ENCODE measurements around the gene IL16. TPM values are rescaled to one million over a fixed set of nuclear protein-coding genes. Genes with fewer than 3 reads are reported as not detected.

The IL16 gene
- total and polyA plus RNA-seq, 2 donors (not counting 1 experiment from before 2014, with no cell fraction given): 181 to 287 TPM

DNA sequence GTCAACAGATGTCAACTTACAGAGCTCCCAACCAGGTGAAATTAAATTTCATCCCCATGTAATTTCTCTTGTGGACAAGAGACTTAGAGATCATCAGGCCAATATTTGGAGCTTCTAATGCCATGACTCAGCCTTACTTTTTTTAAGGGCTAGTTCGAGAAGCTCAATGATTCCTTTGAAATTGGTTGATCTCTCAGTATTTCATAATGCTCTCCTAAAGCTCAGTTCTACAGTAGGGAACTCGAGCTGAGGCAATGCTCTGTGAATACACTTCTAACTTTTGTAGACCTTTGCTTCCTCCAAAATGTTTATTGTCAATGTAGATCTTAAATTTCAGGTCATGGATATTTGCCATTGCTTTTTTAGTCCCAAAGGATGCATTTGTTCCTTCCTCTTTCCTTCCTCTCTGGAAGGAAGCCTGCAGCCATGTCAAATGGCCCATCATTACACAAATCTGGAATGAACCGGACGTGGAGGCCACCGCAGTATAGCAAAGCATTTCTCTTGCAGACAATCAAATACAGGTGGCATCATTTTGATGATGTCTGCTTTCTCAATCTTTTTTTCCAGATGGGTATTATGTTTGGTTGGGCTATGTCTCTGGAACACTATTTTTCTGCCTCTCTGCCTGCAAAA, 98.9 kb downstream of the IL16 start:
- ChIA-PET CTCF (interaction anchor here (0.9 to 8.7 kb wide), 9 partner anchors 9 to 43 kb away, joined by 3 to 146 read pairs (median 22); partner anchors contain the start of gene STARD5), POLR2A (interaction anchor here (1.1 to 6.9 kb wide), 2 partner anchors 9 to 14 kb away, joined by 4 to 63 read pairs; no protein-coding TSS in a partner anchor)
- peaks cover 12 to 43% of the 10 kb centered on the region in 2 experiments for H3K36me3 ChIP-seq (replicated peaks in 1 of 2; ENCODE audit: control extremely low read depth in 1 of 2, control insufficient read depth in 1 of 2, extremely low read depth in 1 of 2, insufficient read depth in 2 of 2, low read length in 1 of 2)
- TF ChIP-seq, protein P1, sequence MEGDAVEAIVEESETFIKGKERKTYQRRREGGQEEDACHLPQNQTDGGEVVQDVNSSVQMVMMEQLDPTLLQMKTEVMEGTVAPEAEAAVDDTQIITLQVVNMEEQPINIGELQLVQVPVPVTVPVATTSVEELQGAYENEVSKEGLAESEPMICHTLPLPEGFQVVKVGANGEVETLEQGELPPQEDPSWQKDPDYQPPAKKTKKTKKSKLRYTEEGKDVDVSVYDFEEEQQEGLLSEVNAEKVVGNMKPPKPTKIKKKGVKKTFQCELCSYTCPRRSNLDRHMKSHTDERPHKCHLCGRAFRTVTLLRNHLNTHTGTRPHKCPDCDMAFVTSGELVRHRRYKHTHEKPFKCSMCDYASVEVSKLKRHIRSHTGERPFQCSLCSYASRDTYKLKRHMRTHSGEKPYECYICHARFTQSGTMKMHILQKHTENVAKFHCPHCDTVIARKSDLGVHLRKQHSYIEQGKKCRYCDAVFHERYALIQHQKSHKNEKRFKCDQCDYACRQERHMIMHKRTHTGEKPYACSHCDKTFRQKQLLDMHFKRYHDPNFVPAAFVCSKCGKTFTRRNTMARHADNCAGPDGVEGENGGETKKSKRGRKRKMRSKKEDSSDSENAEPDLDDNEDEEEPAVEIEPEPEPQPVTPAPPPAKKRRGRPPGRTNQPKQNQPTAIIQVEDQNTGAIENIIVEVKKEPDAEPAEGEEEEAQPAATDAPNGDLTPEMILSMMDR (IDR thresholded peaks at IDR 0.05): no peak
- no peak for TF ChIP-seq EZH2 (IDR thresholded peaks at IDR 0.05; ENCODE audit: borderline replicate concordance, insufficient read depth, low read depth, low read length, poor library complexity, severe bottlenecking)
- no peak overlapping the region for H2AFZ ChIP-seq (ENCODE audit: insufficient read depth, low read depth, low read length, poor library complexity, severe bottlenecking)
- Mint-ChIP-seq H3K4me1 (peaks cover 91% of the 10 kb centered on the region), H3K27me3 (no peaks in the 10 kb centered on the region), H3K27ac (peak overlapping the region; percentile 98), H3K9me3 (ENCODE audit: insufficient read depth) (no peaks in the 10 kb centered on the region), H3K4me3 (peak overlapping the region; percentile 100)
- intact Hi-C loops (cut with micrococcal nuclease): loop anchor here (1.0 kb wide), 2 partner anchors 9 to 16 kb away; no protein-coding TSS in a partner anchor
- H3K27ac ChIP-seq (ENCODE audit: low read length in 2 of 2): peak overlapping the region; percentile 95 to 98
- H3K4me3 ChIP-seq (ENCODE audit: control extremely low read depth in 1 of 5, extremely low read depth in 1 of 5, insufficient read depth in 1 of 5, low read depth in 2 of 5, low read length in 4 of 5): peak overlapping the region; percentile 79 to 100 (median 87)
- peaks cover 17% of the 10 kb centered on the region for H4K20me1 ChIP-seq (ENCODE audit: control insufficient read depth, insufficient read depth, low read length, poor library complexity, severe bottlenecking)
- DNase-seq: no peak
- H3K9me3 ChIP-seq (ENCODE audit: control extremely low read depth in 1 of 3, control insufficient read depth in 2 of 3, insufficient read depth in 1 of 3, low read length in 2 of 3): no peaks in the 10 kb centered on the region
- peak overlapping the region; percentile 93 for H3K4me2 ChIP-seq (replicated peaks; ENCODE audit: low read depth, low read length, poor library complexity, severe bottlenecking)
- H3K27me3 ChIP-seq (replicated peaks in 1 of 4; ENCODE audit: control extremely low read depth in 1 of 4, control insufficient read depth in 3 of 4, insufficient read depth in 4 of 4, low read length in 3 of 4): no peaks in the 10 kb centered on the region
- ATAC-seq (ENCODE audit: low read depth): no peak
- peaks cover 52 to 86% of the 10 kb centered on the region in 2 donors for H3K4me1 ChIP-seq (ENCODE audit: control insufficient read depth in 2 of 2, insufficient read depth in 2 of 2, low read length in 2 of 2)
- peaks cover 92% of the 10 kb centered on the region for H3K79me2 ChIP-seq (ENCODE audit: control insufficient read depth, insufficient read depth, low read length)
- WGBS (ENCODE audit: insufficient coverage): no CpG with 5 or more reads among the region's 5 CpGs
- H3K9ac ChIP-seq (ENCODE audit: low read length): peak overlapping the region; percentile 95

DNA sequence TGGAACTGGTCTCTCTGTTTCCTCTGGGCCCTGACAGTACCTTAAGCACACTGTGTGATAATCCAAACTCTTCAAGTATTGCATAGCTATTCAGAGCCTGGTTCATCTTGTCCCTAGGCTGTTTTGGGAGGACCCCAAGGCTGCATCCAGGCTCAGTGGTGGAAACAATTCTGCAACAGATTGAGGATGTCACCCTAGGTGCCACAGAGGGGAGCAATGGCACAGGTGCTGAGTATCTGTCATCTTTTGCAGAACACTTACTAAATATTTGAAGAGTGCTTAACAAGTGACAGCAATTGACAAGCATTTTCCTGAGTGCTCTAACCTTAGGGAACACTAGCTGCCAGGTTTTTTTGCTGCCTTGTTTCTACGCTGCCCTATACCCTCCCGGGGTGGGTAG, 99.5 kb downstream of the IL16 start:
- DNase-seq (no peak), ATAC-seq (ENCODE audit: low read depth) (no peak)
- Histone ChIP-seq H3K4me1 (ENCODE audit: control insufficient read depth in 2 of 2, insufficient read depth in 2 of 2, low read length in 2 of 2) (peaks cover 54 to 86% of the 10 kb centered on the region in 2 donors), H3K9me3 (ENCODE audit: control extremely low read depth in 1 of 3, control insufficient read depth in 2 of 3, insufficient read depth in 1 of 3, low read length in 2 of 3) (no peaks in the 10 kb centered on the region), H3K36me3 (replicated peaks in 1 of 2; ENCODE audit: control extremely low read depth in 1 of 2, control insufficient read depth in 1 of 2, extremely low read depth in 1 of 2, insufficient read depth in 2 of 2, low read length in 1 of 2) (peaks cover 14 to 49% of the 10 kb centered on the region in 2 experiments), H4K20me1 (ENCODE audit: control insufficient read depth, insufficient read depth, low read length, poor library complexity, severe bottlenecking) (peaks cover 20% of the 10 kb centered on the region), H3K27ac (ENCODE audit: low read length in 2 of 2) (peak overlapping the region; percentile 95 to 98), H2AFZ (ENCODE audit: insufficient read depth, low read depth, low read length, poor library complexity, severe bottlenecking) (peak overlapping the region; percentile 19), H3K4me2 (replicated peaks; ENCODE audit: low read depth, low read length, poor library complexity, severe bottlenecking) (peak overlapping the region; percentile 93), H3K27me3 (replicated peaks in 1 of 4; ENCODE audit: control extremely low read depth in 1 of 4, control insufficient read depth in 3 of 4, insufficient read depth in 4 of 4, low read length in 3 of 4) (no peaks in the 10 kb centered on the region), H3K4me3 (ENCODE audit: control extremely low read depth in 1 of 5, extremely low read depth in 1 of 5, insufficient read depth in 1 of 5, low read depth in 2 of 5, low read length in 4 of 5) (peak overlapping the region; percentile 79 to 100 (median 87)), H3K9ac (ENCODE audit: low read length) (peak overlapping the region; percentile 95), H3K79me2 (ENCODE audit: control insufficient read depth, insufficient read depth, low read length) (peaks cover 94% of the 10 kb centered on the region)
- TF ChIP-seq, protein P1 (IDR thresholded peaks at IDR 0.05): no peak
- no peak for TF ChIP-seq EZH2 (IDR thresholded peaks at IDR 0.05; ENCODE audit: borderline replicate concordance, insufficient read depth, low read depth, low read length, poor library complexity, severe bottlenecking)
- Mint-ChIP-seq H3K4me1 (peaks cover 92% of the 10 kb centered on the region), H3K9me3 (ENCODE audit: insufficient read depth) (no peaks in the 10 kb centered on the region), H3K4me3 (peak overlapping the region; percentile 100), H3K27ac (peak overlapping the region; percentile 98), H3K27me3 (no peaks in the 10 kb centered on the region)
- intact Hi-C loops (cut with micrococcal nuclease): loop anchor here (1.0 kb wide), 2 partner anchors 10 to 15 kb away; no protein-coding TSS in a partner anchor
- POLR2A ChIA-PET: interaction anchor here (0.7 to 6.9 kb wide), 4 partner anchors 9 to 28 kb away, joined by 3 to 63 read pairs (median 8); partner anchors contain the start of gene STARD5
- CTCF ChIA-PET: interaction anchor here (0.8 to 8.7 kb wide), 11 partner anchors 9 to 42 kb away, joined by 3 to 146 read pairs (median 10); partner anchors contain the start of gene STARD5
- 0% methylated on average over 2 of the region's 2 CpGs for WGBS (ENCODE audit: insufficient coverage)
